ENCODE data around the gene NAV2.
"Not testable (repeated sequence)": the region's sequence is repeated elsewhere in the genome, so short reads cannot be mapped to it uniquely, and the experiment has no call there.

DNA sequence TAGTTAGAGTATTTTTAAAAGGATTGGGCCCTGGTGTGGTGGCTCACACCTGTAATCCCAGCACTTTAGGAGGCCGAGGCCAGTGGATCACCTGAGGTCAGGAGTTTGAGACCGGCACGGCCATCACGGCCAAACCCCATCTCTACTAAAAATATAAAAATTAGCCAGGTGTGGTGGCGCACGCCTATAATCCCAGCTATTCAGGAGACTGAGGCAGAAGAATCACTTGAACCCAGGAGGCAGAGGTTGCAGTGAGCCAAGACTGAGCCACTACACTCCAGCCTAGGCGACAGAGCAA lies 415.8 kb downstream of the NAV2 start:
- TF ChIP-seq EZH2 (IDR thresholded peaks at IDR 0.05); POLR2AphosphoS5 (IDR thresholded peaks at IDR 0.05; ENCODE audit: low read depth, low read length); EGR1 (IDR thresholded peaks at IDR 0.05; ENCODE audit: low read depth); POLR2A (IDR thresholded peaks at IDR 0.05; ENCODE audit: borderline replicate concordance, extremely low read depth, insufficient read depth, insufficient read length); CTCF (IDR thresholded peaks at IDR 0.05 in 2 of 3, conservative IDR thresholded peaks at IDR 0.05 in 1 of 3; ENCODE audit: borderline replicate concordance in 1 of 3, insufficient read depth in 1 of 3, low read depth in 2 of 3, low read length in 2 of 3); JUND (IDR thresholded peaks at IDR 0.05); EZH2phosphoT487 (IDR thresholded peaks at IDR 0.05; ENCODE audit: borderline replicate concordance): not testable (repeated sequence)

Measured in HCT116 (cell line).